Frontal cortex (tissue), 4 donors: ENCODE data around the gene TRAK1. TPM values are rescaled to one million over a fixed set of nuclear protein-coding genes. Genes with fewer than 3 reads are reported as not detected.

Experiments
- DNase-seq, 2 donors: peaks; one replicate each; pipeline ENCODE4 v3.0.0; 2012; ENCODE audit warnings: low spot score in 2 of 2
- FAIRE-seq: peaks from 2 replicates; lab custom pipeline; 2012; peaks lifted over from hg19 to GRCh38; lab: Jason Lieb, UNC
- total RNA-seq: library from RNA; depleted of rRNA; stranded (reverse); fragments of >200 nt; gene quantifications from one replicate; pipeline ENCODE4 v1.2.3, GENCODE V29; 2014
- donor health status: control.
- donor health status: control.
- donor health status: control.

Gene TRAK1
- total RNA-seq, 1 donor from 2014 or later = 28.1 TPM

GRCh38 chr3:42222942-42223693 is 132.0 kb downstream of the TRAK1 start:
- DNase-seq = no peak
- FAIRE-seq = no peak

DNA sequence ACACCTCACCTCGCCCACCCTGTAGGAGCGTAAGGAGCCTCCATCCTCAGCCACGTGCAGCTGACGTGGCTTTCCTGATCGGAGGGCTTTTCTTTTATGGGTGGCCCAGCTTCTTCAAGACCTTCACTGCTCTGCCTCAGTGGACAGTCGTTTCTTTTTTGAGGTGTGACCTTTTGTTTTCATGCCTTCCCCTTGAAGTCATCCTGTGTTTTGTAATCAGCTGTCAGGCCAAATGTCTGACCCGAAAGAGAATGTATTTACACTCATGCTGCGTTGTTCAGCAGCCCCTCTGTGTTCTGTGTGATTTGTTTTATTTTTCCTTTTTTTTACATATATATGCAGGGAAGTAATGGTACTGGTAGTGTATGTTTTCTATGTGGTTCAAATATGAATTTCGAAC is 133.0 kb downstream of the TRAK1 start:
- DNase-seq (no peak), FAIRE-seq (no peak)

GRCh38 chr3:42224658-42225421 is 133.7 kb downstream of the TRAK1 start:
- FAIRE-seq = no peak

DNA sequence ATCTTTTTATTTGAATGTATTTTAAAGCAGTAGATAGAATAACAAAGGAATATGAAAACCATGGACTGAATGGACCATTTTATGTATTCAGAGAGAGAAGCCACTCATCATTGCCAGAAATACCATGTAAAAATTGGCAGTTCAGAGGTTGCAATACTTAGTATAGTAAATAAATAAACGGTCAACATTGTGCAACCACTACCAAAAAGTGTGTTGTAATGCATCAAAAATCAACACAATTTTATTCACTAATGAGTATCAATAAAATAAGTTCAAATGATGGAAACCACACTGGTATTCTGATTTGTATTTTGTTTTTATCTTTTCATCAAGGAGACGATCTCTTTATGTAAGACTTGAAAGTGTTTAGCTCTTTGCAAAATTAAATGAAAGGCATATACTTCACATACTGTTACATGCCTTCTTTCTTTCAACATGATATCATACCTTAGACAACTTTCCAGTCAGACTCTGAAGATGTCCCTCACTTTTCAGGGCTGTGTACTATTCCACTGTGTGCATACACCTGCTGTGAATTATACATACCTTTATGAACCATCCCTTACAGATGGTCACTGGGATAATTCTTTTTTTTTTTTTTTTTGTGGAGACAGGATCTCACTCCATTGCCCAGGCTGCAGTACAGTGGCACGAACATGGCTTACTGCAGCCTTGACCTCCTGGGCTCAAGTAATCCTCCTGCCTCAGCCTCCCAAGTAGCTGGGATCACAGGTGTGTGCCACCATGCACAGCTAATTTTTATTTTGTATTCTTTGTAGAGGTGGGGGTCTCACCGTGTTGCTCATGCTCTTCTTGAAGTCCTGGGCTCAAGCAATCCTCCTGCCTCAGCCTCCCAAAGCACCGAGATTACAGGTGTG is 134.6 kb downstream of the TRAK1 start:
- FAIRE-seq (no peak), DNase-seq (no peak)

More at GRCh38 chr3:42224658-42225421, 133.7 kb downstream of the TRAK1 start:
- no peak for DNase-seq

DNA sequence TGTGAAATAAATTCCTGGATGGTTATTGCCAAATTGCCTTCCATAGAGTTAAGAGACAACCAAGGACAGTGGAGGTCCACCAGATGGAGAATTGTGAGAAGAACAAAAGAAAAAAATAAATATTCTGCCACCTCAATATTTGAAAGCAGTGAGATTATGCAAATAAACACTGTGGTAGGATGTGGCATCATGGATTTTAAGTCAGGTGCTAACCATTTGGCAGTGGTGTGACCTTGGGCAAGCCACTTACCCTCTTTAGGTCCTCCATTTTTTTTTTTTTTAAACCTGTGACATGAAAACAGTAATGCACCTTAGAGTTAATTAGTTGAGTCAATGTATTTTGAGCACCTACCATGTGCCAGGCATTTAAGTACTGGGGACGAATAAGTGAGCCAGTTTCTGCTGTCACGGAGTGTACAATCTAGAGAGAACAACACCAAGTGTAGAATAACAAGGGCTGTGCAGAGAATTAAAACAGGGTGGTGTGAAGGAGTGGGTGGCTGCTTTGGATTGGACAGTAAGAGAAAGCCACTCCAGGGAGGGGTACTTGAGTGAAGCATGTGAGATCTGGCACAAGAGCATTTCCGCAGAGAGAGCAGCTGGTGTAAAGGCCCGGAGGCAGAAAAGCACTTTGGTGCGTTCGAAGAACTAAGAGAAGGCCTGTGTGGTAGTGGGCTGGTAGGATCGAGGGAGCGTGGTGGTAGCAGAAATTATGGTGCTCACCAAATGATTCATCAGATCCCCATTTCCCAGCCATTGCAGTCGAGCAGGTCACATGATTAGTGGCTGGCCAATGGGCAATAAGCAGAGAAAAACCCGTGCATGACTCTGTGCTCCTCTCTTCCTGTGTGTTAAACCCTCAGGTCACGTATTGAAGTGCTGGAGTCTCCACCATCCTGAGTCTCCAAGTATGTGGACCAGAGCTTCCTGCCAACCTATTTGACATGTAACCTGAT is 135.6 kb downstream of the TRAK1 start:
- DNase-seq (no peak), FAIRE-seq (no peak)

DNA sequence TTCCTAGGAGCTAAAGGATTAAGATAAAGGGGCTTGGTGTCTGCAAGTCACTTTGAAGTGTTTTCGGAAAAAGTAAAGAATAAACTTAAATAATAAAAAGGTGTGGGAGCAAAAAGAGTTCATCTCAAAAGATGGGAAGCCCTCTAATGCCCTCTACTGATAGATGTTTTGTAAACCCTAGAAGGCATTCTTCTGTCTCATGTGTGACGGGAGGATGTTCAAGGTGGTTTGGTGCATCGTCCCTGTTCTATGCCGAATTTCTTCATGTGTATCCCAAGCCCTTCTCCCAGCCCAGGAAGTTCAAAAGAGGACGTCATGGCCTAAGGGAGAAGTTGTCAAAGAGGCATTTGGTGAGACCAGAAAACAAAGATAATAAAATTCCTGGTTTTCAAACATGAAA is 137.6 kb downstream of the TRAK1 start:
- DNase-seq = no peak
- FAIRE-seq = no peak

DNA sequence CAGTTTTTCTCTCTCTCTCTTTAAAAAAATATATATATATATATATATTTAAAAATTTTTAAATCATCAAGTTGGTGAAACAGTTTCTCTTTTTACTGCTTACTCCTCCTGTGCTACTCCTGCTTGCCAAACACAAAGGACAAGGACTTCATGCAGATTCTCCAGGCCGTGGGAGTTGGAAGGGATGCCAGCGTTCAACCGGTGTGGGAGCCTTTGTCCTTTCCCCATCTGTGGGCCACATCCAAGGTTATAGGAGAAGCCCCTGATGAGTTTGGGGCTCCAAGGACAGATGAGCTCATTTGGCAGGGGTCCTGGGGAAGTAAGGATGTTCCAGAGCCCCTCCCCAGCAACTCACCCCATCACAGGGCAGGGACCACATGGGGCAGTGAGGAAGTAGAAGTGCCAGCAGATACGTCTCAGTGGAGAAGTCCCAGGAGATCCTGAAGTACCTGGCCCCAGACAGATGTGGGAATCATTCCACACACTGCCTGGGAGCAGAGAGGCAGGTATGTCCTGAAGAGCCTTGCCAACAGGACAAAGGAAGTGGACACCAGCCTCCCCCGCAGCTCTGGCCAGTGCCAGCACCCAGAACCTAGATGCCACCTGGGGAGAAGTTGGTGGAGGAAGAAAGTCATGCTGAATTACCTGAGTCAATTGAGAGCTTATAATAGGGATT is 138.2 kb downstream of the TRAK1 start:
- no peak for DNase-seq
- no peak for FAIRE-seq

GRCh38 chr3:42229942-42230688 is 139.0 kb downstream of the TRAK1 start:
- FAIRE-seq (no peak), DNase-seq (peak in 1 of 2 donors; percentile 60)

DNA sequence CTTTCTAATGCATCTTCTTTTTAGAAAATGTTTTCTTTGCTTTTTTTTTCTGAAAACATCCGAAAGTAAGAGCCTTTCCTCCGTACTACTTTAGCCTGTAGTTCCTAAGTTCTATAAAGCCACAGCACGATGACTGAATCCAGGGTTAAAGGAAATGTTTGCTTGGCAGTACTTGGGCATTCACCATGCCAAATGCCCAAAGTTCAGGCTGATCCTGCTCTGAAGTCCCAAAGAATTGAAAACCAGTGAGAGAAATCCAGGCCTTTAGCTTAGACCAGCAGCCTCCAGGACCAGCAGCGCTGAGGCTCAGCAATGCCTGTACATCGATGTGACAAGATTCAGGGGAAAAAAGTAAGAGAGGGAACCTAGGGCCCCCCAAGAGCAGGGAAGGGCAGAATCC is 139.7 kb downstream of the TRAK1 start:
- DNase-seq (no peak), FAIRE-seq (no peak)

GRCh38 chr3:42235532-42235931 is 144.4 kb downstream of the TRAK1 start:
- FAIRE-seq (no peak), DNase-seq (no peak)

DNA sequence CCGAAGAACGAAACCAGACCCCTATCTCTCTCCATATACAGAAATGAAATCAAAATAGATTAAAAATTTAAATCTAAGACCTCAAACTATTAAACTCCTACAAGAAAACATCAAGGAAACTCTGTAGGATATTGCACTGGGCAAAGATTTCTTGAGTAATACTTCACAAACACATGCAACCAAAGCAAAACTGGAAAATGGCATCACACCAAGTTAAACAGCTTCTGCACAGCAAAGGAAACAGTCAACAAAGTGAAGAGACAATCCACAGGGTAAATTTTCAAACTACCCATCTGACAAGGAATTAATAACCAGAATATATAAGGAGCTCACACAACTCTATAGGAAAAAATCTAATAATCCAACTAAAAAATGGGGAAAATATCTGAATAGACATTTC is 145.5 kb downstream of the TRAK1 start:
- FAIRE-seq = no peak

GRCh38 chr3:42246091-42246490 is 154.9 kb downstream of the TRAK1 start:
- FAIRE-seq (no peak), DNase-seq (no peak)

More for the DNA sequence above, 145.5 kb downstream of the TRAK1 start:
- no peak for DNase-seq

DNA sequence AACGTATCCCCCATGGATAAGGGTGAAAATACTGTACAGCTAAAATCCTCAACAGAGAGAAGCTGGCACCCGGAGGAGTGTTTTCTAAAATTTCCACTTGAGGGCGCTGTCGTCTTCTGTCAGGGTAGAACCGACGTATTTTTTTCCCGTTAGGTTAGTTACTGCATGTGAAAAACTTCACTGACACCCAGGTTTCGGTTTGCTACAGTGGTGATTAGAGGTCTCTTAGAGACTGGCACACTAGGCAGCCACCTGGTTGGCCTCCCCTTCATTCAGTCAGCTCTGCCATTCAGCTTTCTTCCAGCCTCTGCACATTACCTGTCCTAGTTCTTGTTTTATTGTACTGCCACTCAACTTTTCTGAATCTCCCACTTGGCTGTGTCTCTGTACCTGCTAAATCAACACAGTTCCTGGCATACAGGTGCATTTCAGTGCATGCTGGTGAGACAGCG is 156.4 kb downstream of the TRAK1 start:
- FAIRE-seq (no peak), DNase-seq (no peak)

GRCh38 chr3:42250761-42251160 is 159.6 kb downstream of the TRAK1 start:
- DNase-seq (no peak), FAIRE-seq (no peak)

DNA sequence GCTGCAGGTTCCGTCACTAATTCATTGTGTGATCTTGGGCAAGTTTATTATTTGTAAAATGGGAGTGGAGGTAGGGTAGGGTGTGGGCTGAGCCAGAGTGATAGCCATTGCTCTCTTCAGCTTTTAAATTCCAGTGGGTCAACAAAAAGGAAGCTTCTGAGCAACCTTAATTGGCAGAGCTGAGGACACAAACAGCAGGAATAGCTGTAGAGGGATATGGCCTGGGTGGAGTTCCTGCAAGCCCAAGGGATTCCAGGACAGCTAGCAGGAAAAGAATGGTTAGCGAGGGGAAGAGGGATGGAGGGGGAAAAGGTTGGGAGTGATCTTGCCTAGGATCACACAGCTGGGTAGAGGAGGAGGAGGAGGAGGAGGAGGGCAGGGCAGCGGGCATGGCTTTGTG is 163.4 kb downstream of the TRAK1 start:
- DNase-seq (no peak), FAIRE-seq (no peak)

DNA sequence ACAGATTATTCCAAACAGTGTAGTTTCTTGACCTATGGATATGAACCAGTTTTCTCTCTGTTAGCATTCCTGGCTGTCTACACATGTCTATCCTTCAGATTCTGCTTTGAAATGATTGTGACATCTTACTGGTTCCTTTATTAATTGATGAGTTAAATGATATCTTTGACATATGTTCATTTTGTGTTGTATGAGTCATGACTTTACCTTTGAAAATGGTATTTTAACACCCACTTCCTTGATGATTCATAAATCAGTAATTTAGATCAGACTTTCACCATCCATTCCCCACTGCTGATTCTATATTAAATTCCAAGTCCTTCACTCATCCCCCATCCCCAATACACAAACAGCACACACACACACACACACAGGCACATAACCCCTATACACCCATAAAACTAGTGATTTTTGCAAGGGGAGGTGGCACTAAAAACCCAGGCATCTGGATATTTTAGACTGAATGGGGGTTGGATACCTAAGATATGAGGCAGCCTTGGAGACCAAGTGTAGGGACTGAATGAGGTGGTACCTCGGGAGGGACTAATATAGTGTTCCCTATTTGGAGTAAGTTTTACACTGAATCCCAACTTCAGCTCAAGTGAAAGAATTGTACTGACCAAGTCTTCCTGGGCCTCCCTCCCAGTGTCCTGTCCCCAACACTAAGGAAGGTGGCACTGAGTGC is 165.1 kb downstream of the TRAK1 start:
- FAIRE-seq (no peak), DNase-seq (no peak)

- no peak for FAIRE-seq
- DNase-seq = no peak
Measured at GRCh38 chr3:42257007-42257406, 165.8 kb downstream of the TRAK1 start.
